Activated T-cell treated with anti-CD3 and anti-CD28 coated beads, Interleukin-2, amount 50 U/mL, for 24 hours (primary cell): Measurements from ENCODE around the gene DIAPH1.
A peak's percentile ranks its signal among the peaks of the same experiment; 100 is the strongest.

Source experiments
- DNase-seq: peaks from one replicate; pipeline ENCODE4 v3.0.0-alpha.2; 2020
- H3K27ac Mint-ChIP-seq: 2 replicates; pipeline ENCODE4 v1.8.0; 2020; ENCODE audit warnings: mild to moderate bottlenecking, mixed read lengths
- H3K27me3 Mint-ChIP-seq: 2 replicates; pipeline ENCODE4 v1.8.0; 2020; ENCODE audit warnings: mixed read lengths
- H3K36me3 Mint-ChIP-seq: 2 replicates; pipeline ENCODE4 v1.8.0; 2020; ENCODE audit warnings: low read depth, mixed read lengths
- H3K4me1 Mint-ChIP-seq: 2 replicates; pipeline ENCODE4 v1.8.0; 2020; ENCODE audit warnings: low read depth, mixed read lengths
- H3K4me3 Mint-ChIP-seq: 2 replicates; pipeline ENCODE4 v1.8.0; 2020; ENCODE audit warnings: mild to moderate bottlenecking, moderate library complexity, mixed read lengths
- H3K9me3 Mint-ChIP-seq: 2 replicates; pipeline ENCODE4 v1.8.0; 2020; ENCODE audit warnings: mixed read lengths

Gene DIAPH1

DNA sequence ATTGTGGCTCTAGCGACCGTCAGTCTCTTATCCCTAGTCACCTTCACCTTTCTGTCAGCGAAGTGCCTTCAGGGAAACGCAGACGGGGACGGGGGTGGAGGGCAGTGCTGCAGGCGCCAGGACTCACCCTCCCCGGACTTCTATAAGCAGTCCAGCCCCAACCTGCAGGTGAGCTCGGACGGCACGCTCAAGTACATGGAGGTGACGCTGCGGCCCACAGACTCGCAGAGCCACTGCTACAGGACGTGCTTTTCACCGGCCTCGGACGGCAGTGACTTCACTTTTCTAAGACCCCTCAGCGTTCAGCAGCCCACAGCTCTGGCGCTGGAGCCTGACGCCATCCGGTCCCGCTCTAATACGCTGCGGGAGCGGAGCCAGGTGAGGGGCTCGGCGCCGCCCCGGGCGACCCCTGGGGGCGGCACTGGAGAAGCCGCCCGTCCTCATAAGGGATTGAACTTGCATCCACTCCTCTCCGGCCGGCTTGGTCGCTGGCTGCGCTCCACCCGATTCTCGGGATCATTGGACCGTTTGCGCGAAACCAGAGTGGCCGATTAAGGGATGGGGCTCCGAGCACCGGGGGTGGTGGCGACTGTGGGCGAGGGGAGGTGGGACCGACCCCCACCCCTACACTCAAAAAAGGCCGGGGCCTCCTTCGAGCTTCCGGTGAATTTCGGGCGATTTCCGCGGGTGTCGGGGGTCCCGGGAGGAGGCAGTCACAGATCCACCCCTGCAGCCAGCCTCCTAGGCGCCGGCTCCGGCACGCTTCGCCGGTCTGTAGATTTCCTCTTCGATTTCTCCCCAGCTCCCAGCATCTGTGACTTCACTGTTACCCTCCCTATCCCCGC, 127.3 kb downstream of the DIAPH1 start:
- Mint-ChIP-seq H3K4me1 (peaks cover 15% of the 10 kb centered on the region), H3K36me3 (no peaks in the 10 kb centered on the region), H3K27me3 (peaks cover 96% of the 10 kb centered on the region), H3K9me3 (no peaks in the 10 kb centered on the region), H3K27ac (no peak overlapping the region), H3K4me3 (peak overlapping the region; percentile 67)
- DNase-seq: no peak

DNA sequence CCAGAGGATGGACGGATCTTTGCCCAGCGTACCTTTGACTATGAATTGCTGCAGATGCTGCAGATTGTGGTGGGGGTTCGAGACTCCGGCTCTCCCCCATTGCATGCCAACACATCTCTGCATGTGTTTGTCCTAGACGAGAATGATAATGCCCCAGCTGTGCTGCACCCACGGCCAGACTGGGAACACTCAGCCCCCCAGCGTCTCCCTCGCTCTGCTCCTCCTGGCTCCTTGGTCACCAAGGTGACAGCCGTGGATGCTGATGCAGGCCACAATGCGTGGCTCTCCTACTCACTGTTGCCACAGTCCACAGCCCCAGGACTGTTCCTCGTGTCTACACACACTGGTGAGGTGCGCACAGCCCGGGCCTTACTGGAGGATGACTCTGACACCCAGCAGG, 128.0 kb downstream of the DIAPH1 start:
- H3K9me3 Mint-ChIP-seq: no peaks in the 10 kb centered on the region
- no peak overlapping the region for H3K27ac Mint-ChIP-seq
- no peaks in the 10 kb centered on the region for H3K36me3 Mint-ChIP-seq
- H3K4me3 Mint-ChIP-seq: no peak overlapping the region
- no peak for DNase-seq
- H3K27me3 Mint-ChIP-seq: peaks cover 96% of the 10 kb centered on the region
- peaks cover 15% of the 10 kb centered on the region for H3K4me1 Mint-ChIP-seq

DNA sequence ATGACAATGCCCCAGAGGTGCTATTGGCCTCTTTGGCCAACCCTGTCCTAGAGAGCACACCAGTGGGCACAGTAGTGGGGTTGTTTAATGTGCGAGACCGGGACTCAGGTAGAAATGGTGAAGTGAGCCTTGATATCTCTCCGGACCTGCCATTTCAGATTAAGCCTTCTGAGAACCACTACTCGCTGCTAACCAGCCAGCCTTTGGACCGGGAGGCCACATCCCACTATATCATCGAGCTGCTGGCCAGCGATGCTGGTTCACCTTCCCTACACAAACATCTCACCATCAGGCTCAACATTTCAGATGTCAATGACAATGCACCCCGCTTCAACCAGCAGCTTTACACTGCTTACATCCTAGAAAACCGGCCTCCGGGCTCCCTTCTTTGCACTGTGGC, 128.5 kb downstream of the DIAPH1 start:
- H3K36me3 Mint-ChIP-seq: no peaks in the 10 kb centered on the region
- peaks cover 15% of the 10 kb centered on the region for H3K4me1 Mint-ChIP-seq
- H3K4me3 Mint-ChIP-seq: no peak overlapping the region
- no peak overlapping the region for H3K27ac Mint-ChIP-seq
- no peak for DNase-seq
- peaks cover 96% of the 10 kb centered on the region for H3K27me3 Mint-ChIP-seq
- no peaks in the 10 kb centered on the region for H3K9me3 Mint-ChIP-seq

DNA sequence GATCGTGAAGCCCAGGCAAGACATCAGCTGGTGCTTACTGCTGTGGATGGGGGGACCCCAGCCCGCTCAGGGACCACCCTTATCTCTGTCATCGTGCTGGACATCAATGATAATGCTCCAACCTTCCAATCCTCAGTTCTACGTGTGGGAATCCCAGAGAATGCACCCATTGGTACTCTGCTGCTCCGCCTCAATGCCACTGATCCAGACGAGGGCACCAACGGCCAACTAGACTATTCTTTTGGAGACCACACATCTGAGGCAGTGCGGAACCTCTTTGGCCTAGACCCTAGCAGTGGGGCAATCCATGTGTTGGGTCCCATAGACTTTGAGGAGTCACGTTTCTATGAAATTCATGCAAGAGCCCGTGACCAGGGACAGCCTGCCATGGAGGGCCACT, 129.0 kb downstream of the DIAPH1 start:
- no peak overlapping the region for H3K27ac Mint-ChIP-seq
- peaks cover 19% of the 10 kb centered on the region for H3K4me1 Mint-ChIP-seq
- H3K36me3 Mint-ChIP-seq: no peaks in the 10 kb centered on the region
- no peak overlapping the region for H3K4me3 Mint-ChIP-seq
- no peak for DNase-seq
- H3K9me3 Mint-ChIP-seq: no peaks in the 10 kb centered on the region
- peaks cover 96% of the 10 kb centered on the region for H3K27me3 Mint-ChIP-seq

DNA sequence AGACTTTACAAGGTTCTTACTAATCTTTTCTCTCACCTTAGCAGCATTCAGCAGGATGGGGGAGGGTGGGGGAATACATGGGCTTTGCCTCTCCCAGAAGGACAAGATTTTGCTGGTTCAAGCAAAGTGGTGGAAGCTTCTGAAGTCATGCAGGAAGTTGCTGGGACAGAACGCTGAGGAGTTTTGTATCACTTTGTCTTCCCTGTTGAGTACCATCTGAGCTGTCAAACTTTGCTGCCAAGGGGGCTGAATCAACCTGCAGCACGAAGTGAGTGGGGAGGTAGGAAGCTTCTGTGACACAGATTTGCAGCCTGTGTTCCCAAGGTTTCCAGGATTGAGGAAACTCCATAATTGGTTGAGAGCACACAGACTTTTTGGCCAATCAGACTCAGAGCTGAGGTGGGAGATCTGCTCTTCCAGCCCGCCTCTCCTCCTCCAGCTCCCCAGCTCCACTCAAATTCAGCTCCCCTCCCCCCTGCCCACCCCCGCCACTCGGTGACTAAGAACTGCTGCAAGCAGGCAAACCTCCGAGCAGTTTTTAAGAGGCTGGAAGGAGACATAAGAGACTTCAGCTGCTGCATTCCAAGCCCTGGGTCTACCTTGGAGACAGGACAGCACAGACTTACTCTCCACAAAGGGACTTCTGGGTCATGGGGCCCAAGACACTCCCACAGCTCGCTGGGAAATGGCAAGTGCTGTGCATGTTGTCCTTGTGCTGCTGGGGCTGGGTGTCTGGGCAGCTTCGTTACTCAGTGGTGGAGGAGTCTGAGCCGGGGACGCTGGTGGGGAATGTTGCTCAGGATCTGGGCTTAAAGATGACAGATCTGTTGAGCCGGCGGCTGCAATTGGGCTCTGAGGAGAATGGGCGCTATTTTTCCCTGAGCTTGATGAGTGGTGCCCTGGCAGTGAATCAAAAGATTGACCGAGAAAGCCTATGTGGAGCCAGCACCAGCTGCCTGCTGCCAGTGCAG, 129.9 kb downstream of the DIAPH1 start, which contains the start of gene PCDHGC5:
TSS of gene PCDHGC5 (plus strand) at position 491 of the 971 bp plus-strand sequence. CDS start at position 651, 160 bp downstream.
- H3K27me3 Mint-ChIP-seq: peaks cover 96% of the 10 kb centered on the region
- peaks cover 23% of the 10 kb centered on the region for H3K4me1 Mint-ChIP-seq
- no peak within 1 kb of the TSS for H3K4me3 Mint-ChIP-seq
- DNase-seq: no peak
- H3K27ac Mint-ChIP-seq: no peak within 1 kb of the TSS
- H3K9me3 Mint-ChIP-seq: no peaks in the 10 kb centered on the region
- no peaks in the 10 kb centered on the region for H3K36me3 Mint-ChIP-seq

DNA sequence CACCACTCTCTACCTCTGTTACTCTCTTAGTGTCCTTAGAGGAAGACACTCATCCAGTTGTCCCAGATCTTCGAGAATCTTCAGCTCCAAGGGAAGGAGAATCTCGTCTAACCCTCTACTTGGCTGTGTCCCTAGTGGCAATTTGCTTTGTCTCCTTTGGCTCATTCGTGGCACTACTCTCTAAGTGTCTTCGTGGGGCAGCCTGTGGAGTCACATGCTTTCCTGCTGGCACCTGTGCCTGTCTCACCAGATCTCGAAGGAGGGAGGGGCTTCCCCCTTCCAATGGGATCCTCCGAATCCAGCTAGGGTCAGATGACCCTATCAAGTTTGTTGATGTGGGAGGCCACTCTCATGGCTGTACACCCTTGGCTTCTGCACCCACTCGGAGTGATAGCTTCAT, 131.7 kb downstream of the DIAPH1 start:
- peaks cover 96% of the 10 kb centered on the region for H3K27me3 Mint-ChIP-seq
- no peak for DNase-seq
- no peak overlapping the region for H3K4me3 Mint-ChIP-seq
- no peaks in the 10 kb centered on the region for H3K9me3 Mint-ChIP-seq
- no peak overlapping the region for H3K27ac Mint-ChIP-seq
- H3K4me1 Mint-ChIP-seq: peaks cover 17% of the 10 kb centered on the region
- no peaks in the 10 kb centered on the region for H3K36me3 Mint-ChIP-seq

DNA sequence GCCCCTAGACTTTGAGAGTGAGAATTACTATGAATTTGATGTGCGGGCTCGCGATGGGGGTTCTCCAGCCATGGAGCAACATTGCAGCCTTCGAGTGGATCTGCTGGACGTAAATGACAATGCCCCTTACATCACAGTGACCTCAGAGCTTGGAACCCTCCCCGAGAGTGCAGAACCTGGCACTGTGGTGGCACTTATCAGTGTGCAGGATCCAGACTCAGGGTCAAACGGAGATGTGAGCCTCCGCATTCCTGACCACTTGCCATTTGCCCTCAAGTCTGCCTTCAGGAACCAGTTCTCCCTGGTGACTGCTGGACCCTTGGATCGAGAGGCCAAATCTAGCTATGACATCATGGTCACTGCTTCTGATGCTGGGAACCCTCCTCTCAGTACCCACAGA, 132.7 kb downstream of the DIAPH1 start:
- Mint-ChIP-seq H3K9me3 (no peaks in the 10 kb centered on the region), H3K27ac (no peak overlapping the region), H3K4me1 (peaks cover 12% of the 10 kb centered on the region), H3K4me3 (no peak overlapping the region), H3K36me3 (no peaks in the 10 kb centered on the region), H3K27me3 (peaks cover 96% of the 10 kb centered on the region)
- no peak for DNase-seq

DNA sequence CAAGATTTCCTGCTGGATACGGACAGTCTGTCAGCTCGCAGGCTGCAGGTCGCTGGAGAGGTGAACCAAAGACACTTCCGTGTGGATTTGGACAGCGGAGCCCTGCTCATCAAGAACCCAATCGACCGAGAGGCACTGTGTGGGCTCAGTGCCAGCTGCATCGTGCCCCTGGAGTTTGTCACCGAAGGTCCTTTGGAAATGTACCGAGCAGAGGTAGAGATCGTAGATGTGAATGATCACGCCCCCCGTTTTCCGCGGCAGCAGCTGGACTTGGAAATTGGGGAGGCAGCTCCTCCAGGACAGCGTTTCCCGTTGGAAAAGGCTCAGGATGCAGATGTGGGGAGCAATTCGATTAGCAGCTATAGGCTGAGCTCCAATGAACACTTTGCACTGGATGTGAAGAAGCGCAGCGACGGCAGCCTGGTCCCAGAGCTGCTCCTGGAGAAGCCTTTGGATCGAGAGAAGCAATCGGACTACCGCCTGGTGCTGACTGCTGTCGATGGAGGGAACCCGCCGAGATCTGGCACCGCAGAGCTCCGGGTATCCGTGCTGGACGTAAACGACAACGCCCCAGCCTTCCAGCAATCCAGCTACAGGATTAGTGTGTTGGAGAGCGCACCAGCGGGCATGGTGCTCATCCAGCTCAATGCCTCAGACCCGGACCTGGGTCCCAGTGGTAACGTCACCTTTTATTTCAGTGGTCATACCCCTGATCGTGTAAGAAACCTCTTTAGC, 133.3 kb downstream of the DIAPH1 start:
- peaks cover 96% of the 10 kb centered on the region for H3K27me3 Mint-ChIP-seq
- no peaks in the 10 kb centered on the region for H3K36me3 Mint-ChIP-seq
- DNase-seq: no peak
- peak overlapping the region; percentile 58 for H3K4me3 Mint-ChIP-seq
- peaks cover 11% of the 10 kb centered on the region for H3K4me1 Mint-ChIP-seq
- H3K27ac Mint-ChIP-seq: no peak overlapping the region
- H3K9me3 Mint-ChIP-seq: no peaks in the 10 kb centered on the region

DNA sequence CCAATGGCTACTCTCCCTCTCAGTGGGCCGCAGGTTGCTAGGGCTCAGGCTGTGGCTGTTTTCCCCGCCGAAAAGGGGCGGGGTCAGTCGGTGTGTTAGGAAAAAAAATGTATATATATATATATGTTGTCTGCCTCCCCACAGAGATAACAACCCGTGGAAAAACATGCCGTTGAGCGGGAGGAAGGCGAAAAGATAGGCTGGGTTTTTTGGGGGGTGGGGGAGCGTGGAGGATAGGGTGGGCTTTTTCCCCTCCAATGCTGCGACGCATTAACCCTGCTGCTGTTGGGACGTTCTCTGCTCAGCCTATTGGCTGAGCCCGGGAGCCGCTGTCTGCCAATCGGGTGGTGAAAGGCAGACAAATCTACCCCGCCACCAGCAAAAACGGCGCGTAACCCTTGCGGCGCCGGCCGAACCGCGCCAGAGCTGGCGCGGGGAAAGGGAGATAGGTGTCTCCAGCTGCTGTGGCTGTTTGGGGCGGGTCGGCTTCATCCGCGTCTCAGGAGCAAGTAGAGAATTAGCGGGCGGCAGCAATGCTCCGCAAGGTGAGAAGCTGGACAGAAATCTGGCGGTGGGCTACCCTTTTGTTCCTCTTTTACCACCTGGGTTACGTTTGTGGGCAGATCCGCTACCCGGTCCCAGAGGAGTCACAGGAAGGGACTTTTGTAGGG, 134.0 kb downstream of the DIAPH1 start, which contains the start of gene PCDHGC4:
TSS of gene PCDHGC4 (plus strand) at position 390 of the 671 bp plus-strand sequence. CDS start at position 534, 144 bp downstream.
- Mint-ChIP-seq H3K4me3 (peak within 1 kb of the TSS; percentile 58), H3K9me3 (no peaks in the 10 kb centered on the region), H3K4me1 (peaks cover 11% of the 10 kb centered on the region), H3K27me3 (peaks cover 96% of the 10 kb centered on the region), H3K36me3 (no peaks in the 10 kb centered on the region), H3K27ac (no peak within 1 kb of the TSS)
- DNase-seq: no peak

DNA sequence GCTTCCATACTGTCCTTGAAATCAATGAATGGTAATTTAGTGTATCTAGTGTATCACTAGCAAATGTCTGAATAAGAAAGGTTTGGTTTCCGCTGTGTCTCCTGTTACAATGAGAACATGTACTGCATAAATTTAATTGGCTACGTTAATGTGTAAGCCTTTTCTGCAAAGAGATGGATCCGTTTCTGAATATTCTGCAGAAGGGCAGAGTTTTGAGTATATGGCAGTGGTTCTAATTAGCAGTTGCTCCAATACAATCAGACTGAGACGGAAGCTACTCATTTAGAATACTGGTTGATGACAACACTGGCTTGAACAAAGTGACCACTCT, 134.5 kb downstream of the DIAPH1 start:
- Mint-ChIP-seq H3K36me3 (no peaks in the 10 kb centered on the region), H3K9me3 (no peaks in the 10 kb centered on the region), H3K27ac (no peak overlapping the region), H3K4me3 (no peak overlapping the region), H3K27me3 (peaks cover 96% of the 10 kb centered on the region), H3K4me1 (peaks cover 11% of the 10 kb centered on the region)
- no peak for DNase-seq

DNA sequence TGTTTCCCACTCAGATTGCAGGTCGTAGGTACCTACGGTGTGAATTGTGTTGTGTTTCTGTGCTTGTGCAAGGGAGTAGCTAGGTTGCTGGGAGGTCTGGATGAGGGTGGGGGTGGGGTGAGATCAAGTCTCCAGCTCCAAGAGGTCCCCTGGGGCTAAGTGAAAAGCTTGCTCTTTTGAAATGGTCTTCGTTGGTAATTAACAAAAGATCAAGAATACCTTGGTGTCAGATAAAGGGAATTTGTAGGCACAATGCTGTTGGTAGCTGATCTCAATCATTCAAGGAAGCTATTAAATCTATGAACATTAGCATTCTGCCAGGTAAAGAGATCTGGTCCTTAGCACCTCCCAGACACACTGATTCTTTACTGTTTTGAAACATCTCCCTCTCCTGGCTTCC, 134.9 kb downstream of the DIAPH1 start:
- Mint-ChIP-seq H3K4me3 (no peak overlapping the region), H3K27ac (no peak overlapping the region), H3K9me3 (no peaks in the 10 kb centered on the region), H3K36me3 (no peaks in the 10 kb centered on the region), H3K4me1 (peaks cover 11% of the 10 kb centered on the region), H3K27me3 (peaks cover 94% of the 10 kb centered on the region)
- DNase-seq: no peak

DNA sequence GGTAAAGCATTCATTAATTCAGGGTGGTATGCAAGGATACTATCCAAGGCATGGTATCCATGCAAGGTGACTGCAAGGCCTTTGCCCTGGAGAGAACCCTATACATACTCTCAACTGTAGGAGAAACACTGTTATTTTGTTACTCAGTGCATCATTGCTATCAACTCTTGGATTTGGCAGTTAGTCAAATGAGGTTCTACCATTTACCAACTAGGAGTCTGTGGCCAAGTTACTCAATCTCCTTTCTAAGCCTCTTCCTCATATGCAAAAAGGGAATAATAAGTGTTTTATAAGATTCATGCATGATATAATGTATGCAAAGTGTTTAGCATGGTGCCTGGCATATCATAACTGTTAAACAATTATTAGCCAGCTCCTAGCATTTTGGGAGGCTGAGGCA, 139.0 kb downstream of the DIAPH1 start:
- peaks cover 95% of the 10 kb centered on the region for H3K27me3 Mint-ChIP-seq
- no peak for DNase-seq
- H3K36me3 Mint-ChIP-seq: no peaks in the 10 kb centered on the region
- no peak overlapping the region for H3K4me3 Mint-ChIP-seq
- no peaks in the 10 kb centered on the region for H3K9me3 Mint-ChIP-seq
- no peak overlapping the region for H3K27ac Mint-ChIP-seq
- H3K4me1 Mint-ChIP-seq: peaks cover 31% of the 10 kb centered on the region

DNA sequence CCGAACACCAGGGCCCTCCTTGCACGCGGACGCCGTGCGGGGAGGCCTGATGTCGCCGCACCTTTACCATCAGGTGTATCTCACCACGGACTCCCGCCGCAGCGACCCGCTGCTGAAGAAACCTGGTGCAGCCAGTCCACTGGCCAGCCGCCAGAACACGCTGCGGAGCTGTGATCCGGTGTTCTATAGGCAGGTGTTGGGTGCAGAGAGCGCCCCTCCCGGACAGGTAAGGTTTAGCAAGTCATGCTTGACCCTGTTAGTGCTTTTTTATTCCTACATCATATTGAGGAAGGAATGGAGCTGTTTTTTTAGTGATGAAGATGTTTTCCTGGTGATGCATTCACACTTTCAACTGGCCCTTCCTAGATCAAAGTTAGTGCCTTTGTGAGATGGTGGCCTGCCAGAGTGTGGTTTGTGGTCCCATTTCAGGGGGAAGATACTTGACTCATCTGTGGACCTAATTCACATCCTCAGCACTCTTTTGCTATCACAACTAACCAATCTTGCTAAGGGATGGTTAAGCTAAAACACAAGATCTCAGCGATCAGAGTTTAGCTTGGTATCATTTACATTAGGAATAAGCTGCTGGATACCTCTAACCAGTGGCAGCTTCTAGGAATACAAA, 140.4 kb downstream of the DIAPH1 start:
- DNase-seq: no peak
- H3K9me3 Mint-ChIP-seq: no peaks in the 10 kb centered on the region
- peaks cover 86% of the 10 kb centered on the region for H3K27me3 Mint-ChIP-seq
- no peaks in the 10 kb centered on the region for H3K36me3 Mint-ChIP-seq
- H3K27ac Mint-ChIP-seq: no peak overlapping the region
- peaks cover 28% of the 10 kb centered on the region for H3K4me1 Mint-ChIP-seq
- no peak overlapping the region for H3K4me3 Mint-ChIP-seq
